Measurements from ENCODE around the gene CAB39.

GRCh38 chr2:230737300-230737699, 24.7 kb downstream of the CAB39 start:
- TF ChIP-seq EZH2 (IDR thresholded peaks at IDR 0.05) (no peak), CTCF (IDR thresholded peaks at IDR 0.05) (no peak), EZH2phosphoT487 (IDR thresholded peaks at IDR 0.05) (no peak)

Data from neural progenitor cell (in vitro differentiated cells).